H1 (cell line): ENCODE results near the gene GPNMB. TPM values are rescaled to one million over a fixed set of nuclear protein-coding genes. Genes with fewer than 3 reads are reported as not detected.

Experiments used
- CTCF ChIA-PET: fragments of 300-600 bp; sonication (Branson Sonifier 250); formaldehyde crosslinking; loops from one replicate; lab custom pipeline; 2021; ENCODE audit not compliant: partially characterized antibody; lab: Charles Lee
- POLR2A ChIA-PET: fragments of 300-600 bp; sonication (Branson Sonifier 250); formaldehyde crosslinking; loops from one replicate; lab custom pipeline; 2021; ENCODE audit warnings: inconsistent platforms; ENCODE audit not compliant: partially characterized antibody; lab: Charles Lee
- DNase-seq, 2 experiments: peaks; one replicate each; pipeline versions ENCODE4 v3.0.0 to v3.0.0-alpha.2; 2010 to 2022; ENCODE audit warnings: low spot score in 2 of 2, low read depth in 1 of 2, mixed read lengths in 1 of 2
- FAIRE-seq: peaks from 2 replicates; lab custom pipeline; 2011; peaks lifted over from hg19 to GRCh38; lab: Jason Lieb, UNC
- H2AFZ ChIP-seq: 2 replicates; pipeline ENCODE4 v1.8.1; 2012; ENCODE audit warnings: low read length, inconsistent platforms
- H2AK5ac ChIP-seq: 2 replicates; pipeline ENCODE4 v1.6.1; 2013; ENCODE audit warnings: low read depth, low read length
- H2BK120ac ChIP-seq: replicated peaks from 2 replicates; pipeline ENCODE3; 2013; ENCODE audit warnings: low read depth, low read length, inconsistent platforms
- H2BK12ac ChIP-seq: 2 replicates; pipeline ENCODE4 v1.6.1; 2013; ENCODE audit warnings: low read depth, low read length
- H2BK15ac ChIP-seq: 2 replicates; pipeline ENCODE4 v1.6.1; 2013; ENCODE audit warnings: low read length
- H2BK20ac ChIP-seq: 2 replicates; pipeline ENCODE4 v1.6.1; 2013; ENCODE audit warnings: low read length
- H2BK5ac ChIP-seq: 2 replicates; pipeline ENCODE4 v1.6.1; 2013; ENCODE audit warnings: low read depth, low read length
- H3K14ac ChIP-seq: 2 replicates; pipeline ENCODE4 v1.6.1; 2013; ENCODE audit warnings: inconsistent platforms; ENCODE audit not compliant: insufficient read length
- H3K18ac ChIP-seq: 2 replicates; pipeline ENCODE4 v1.6.1; 2013; ENCODE audit warnings: low read length; ENCODE audit errors: extremely low read depth
- H3K23ac ChIP-seq: 2 replicates; pipeline ENCODE4 v1.6.1; 2013; ENCODE audit warnings: inconsistent platforms; ENCODE audit not compliant: insufficient read length
- H3K23me2 ChIP-seq: 2 replicates; pipeline ENCODE4 v1.6.1; 2013; ENCODE audit warnings: low read depth, low read length
- H3K27ac ChIP-seq: 2 replicates; pipeline ENCODE4 v1.6.1; 2011; ENCODE audit warnings: low read depth, low read length, inconsistent platforms
- H3K27me3 ChIP-seq, 4 experiments: replicated peaks in 1 of 4; 1 replicate in 1 of 4; 2 replicates in 3 of 4; pipeline versions ENCODE4 v1.6.1 to v1.8.1; 2011 to 2013; ENCODE audit warnings: low read length in 3 of 4, mild to moderate bottlenecking in 3 of 4, inconsistent platforms in 2 of 4, mixed read lengths in 2 of 4, moderate library complexity in 1 of 4; ENCODE audit not compliant: control insufficient read depth in 3 of 4, insufficient read depth in 3 of 4; ENCODE audit errors: extremely low read depth in 1 of 4
- H3K36me3 ChIP-seq, 4 experiments: 2 replicates each; pipeline versions ENCODE4 v1.6.1 to v1.8.1; 2011 to 2013; ENCODE audit warnings: mild to moderate bottlenecking in 4 of 4, low read length in 3 of 4, moderate library complexity in 2 of 4, control low read depth in 1 of 4, inconsistent platforms in 1 of 4; ENCODE audit not compliant: insufficient read depth in 4 of 4, control insufficient read depth in 2 of 4
- H3K4ac ChIP-seq: replicated peaks from 2 replicates; pipeline ENCODE3; 2013; ENCODE audit warnings: low read length, low read depth, mixed read lengths, inconsistent platforms; ENCODE audit not compliant: insufficient read length
- H3K4me1 ChIP-seq, 4 experiments: replicated peaks in 1 of 4; 1 replicate in 1 of 4; 2 replicates in 3 of 4; pipeline versions ENCODE4 v1.6.1 to v1.8.1; 2011 to 2013; ENCODE audit warnings: low read length in 3 of 4, inconsistent platforms in 2 of 4, mixed read lengths in 1 of 4; ENCODE audit not compliant: insufficient read depth in 4 of 4, control insufficient read depth in 3 of 4
- H3K4me2 ChIP-seq, 2 experiments: 2 replicates each; pipeline versions ENCODE4 v1.6.1 to v1.8.1; 2011 to 2013; ENCODE audit warnings: low read depth in 2 of 2, low read length in 2 of 2, control low read depth in 1 of 2, inconsistent platforms in 1 of 2, mild to moderate bottlenecking in 1 of 2; ENCODE audit not compliant: insufficient read depth in 1 of 2
- H3K4me3 ChIP-seq, 4 experiments: fragments of 200-600, 300-600 bp in 1 of 4; sonication (generic), shearing (Covaris generic), sonication (Bioruptor Twin) in 1 of 4; 2 replicates each; pipeline versions ENCODE4 v1.5.1 to v1.8.1; 2011 to 2016; ENCODE audit warnings: low read length in 4 of 4, low read depth in 3 of 4, control low read depth in 2 of 4, inconsistent platforms in 2 of 4, mild to moderate bottlenecking in 2 of 4, mixed read lengths in 1 of 4, moderate library complexity in 1 of 4; ENCODE audit not compliant: insufficient read depth in 2 of 4; ENCODE audit errors: extremely low read depth in 1 of 4
- H3K56ac ChIP-seq: replicated peaks from 2 replicates; pipeline ENCODE3; 2013; ENCODE audit warnings: low read depth, mild to moderate bottlenecking, mixed read lengths, low read length, inconsistent platforms; ENCODE audit not compliant: insufficient read length
- H3K79me1 ChIP-seq: 2 replicates; pipeline ENCODE4 v1.6.1; 2013; ENCODE audit warnings: low read depth, low read length, control low read depth
- H3K79me2 ChIP-seq, 2 experiments: 2 replicates each; pipeline versions ENCODE4 v1.6.1 to v1.8.1; 2012 to 2013; ENCODE audit warnings: low read length in 2 of 2, mild to moderate bottlenecking in 2 of 2, inconsistent platforms in 1 of 2; ENCODE audit not compliant: insufficient read depth in 2 of 2, control insufficient read depth in 1 of 2
- H3K9ac ChIP-seq, 4 experiments: replicated peaks in 1 of 4; 1 replicate in 1 of 4; 2 replicates in 3 of 4; pipeline versions ENCODE4 v1.6.1 to v1.8.1; 2011 to 2013; ENCODE audit warnings: low read depth in 3 of 4, low read length in 3 of 4, control low read depth in 2 of 4, mild to moderate bottlenecking in 2 of 4, moderate library complexity in 2 of 4, inconsistent platforms in 1 of 4; ENCODE audit errors: extremely low read depth in 1 of 4
- H3K9me3 ChIP-seq, 2 experiments: 2 replicates each; pipeline versions ENCODE4 v1.6.1 to v1.8.1; 2012 to 2013; ENCODE audit warnings: mild to moderate bottlenecking in 2 of 2, moderate library complexity in 2 of 2, control low read depth in 1 of 2, inconsistent platforms in 1 of 2, low read depth in 1 of 2, low read length in 1 of 2, mixed read lengths in 1 of 2; ENCODE audit not compliant: insufficient read depth in 2 of 2
- H4K20me1 ChIP-seq, 2 experiments: replicated peaks in 1 of 2; 2 replicates each; pipeline versions ENCODE3 to v1.8.1; 2011 to 2013; ENCODE audit warnings: inconsistent platforms in 2 of 2, low read length in 2 of 2, mild to moderate bottlenecking in 1 of 2; ENCODE audit not compliant: insufficient read depth in 2 of 2, control insufficient read depth in 1 of 2
- H4K5ac ChIP-seq: 2 replicates; pipeline ENCODE4 v1.6.1; 2013; ENCODE audit warnings: low read length, low read depth, mixed read lengths, inconsistent platforms; ENCODE audit not compliant: insufficient read length
- H4K8ac ChIP-seq: 2 replicates; pipeline ENCODE4 v1.8.0; 2013; ENCODE audit warnings: mild to moderate bottlenecking, moderate library complexity, low read length, inconsistent platforms; ENCODE audit not compliant: insufficient read depth; ENCODE audit errors: extremely low read depth
- H4K91ac ChIP-seq: replicated peaks from 2 replicates; pipeline ENCODE3; 2013; ENCODE audit warnings: low read length, mixed read lengths, inconsistent platforms; ENCODE audit not compliant: insufficient read length
- CHD2 ChIP-seq: IDR thresholded peaks from 2 replicates; pipeline ENCODE4 v1.6.1; 2012; ENCODE audit warnings: low read length, improper control_type of control experiment
- CTBP2 ChIP-seq: IDR thresholded peaks from 2 replicates; pipeline ENCODE4 v1.7.0; 2011; ENCODE audit warnings: borderline replicate concordance, mild to moderate bottlenecking, moderate library complexity, mixed read lengths, low read length; ENCODE audit not compliant: insufficient read depth, insufficient read length
- NRF1 ChIP-seq: IDR thresholded peaks from 2 replicates; pipeline ENCODE4 v1.6.1; 2011; ENCODE audit warnings: mild to moderate bottlenecking, low read depth, low read length, improper control_type of control experiment
- POLR2AphosphoS5 ChIP-seq: IDR thresholded peaks from 2 replicates; pipeline ENCODE4 v1.6.1; 2011; ENCODE audit warnings: low read depth, low read length
- WGBS, 2 experiments: shearing (Covaris generic) in 1 of 2; methylation state at CpG; one replicate each; pipeline versions ENCODE4 v1.1.6 to v1.1.7; 2013 to 2015; ENCODE audit warnings: low lambda C conversion rate in 2 of 2, mixed read lengths in 2 of 2, inconsistent platforms in 1 of 2, low coverage in 1 of 2, missing lambda C conversion rate in 1 of 2; ENCODE audit not compliant: insufficient replicate concordance in 2 of 2, insufficient coverage in 1 of 2, insufficient read length in 1 of 2; ENCODE audit errors: extremely low coverage in 1 of 2, missing lambda C conversion rate in 1 of 2; 5-methylcytosine and 5-hydroxymethylcytosine counted together
- polyA plus RNA-seq, 7 experiments: library from polyadenylated mRNA; depleted of rRNA in 3 of 7; stranded (reverse) in 5 of 7; unstranded in 2 of 7; fragments of >200 nt in 5 of 7; fragments of 200-250 nt in 2 of 7; gene quantifications; 1 replicate in 5 of 7; 2 replicates in 1 of 7; 4 replicates in 1 of 7; pipeline versions ENCODE4 v1.2.1 to v1.2.3, GENCODE V29; 2011 to 2013; ENCODE audit warnings: missing spikeins in 2 of 7, mixed read lengths in 2 of 7
- total RNA-seq: library from RNA; stranded (reverse); fragmentation: NEBNext Ultra II Directional; extraction: Animal tissue kit (Norgen Biotek cat#: 25700); gene quantifications from 2 replicates; pipeline ENCODE4 v1.2.1, GENCODE V29; 2021

GPNMB gene
- total and polyA plus RNA-seq, 2 of the 8 experiments (the other 6 are each of a cell fraction or from before 2014, with no cell fraction given) = 1.1 to 1.4 TPM

DNA sequence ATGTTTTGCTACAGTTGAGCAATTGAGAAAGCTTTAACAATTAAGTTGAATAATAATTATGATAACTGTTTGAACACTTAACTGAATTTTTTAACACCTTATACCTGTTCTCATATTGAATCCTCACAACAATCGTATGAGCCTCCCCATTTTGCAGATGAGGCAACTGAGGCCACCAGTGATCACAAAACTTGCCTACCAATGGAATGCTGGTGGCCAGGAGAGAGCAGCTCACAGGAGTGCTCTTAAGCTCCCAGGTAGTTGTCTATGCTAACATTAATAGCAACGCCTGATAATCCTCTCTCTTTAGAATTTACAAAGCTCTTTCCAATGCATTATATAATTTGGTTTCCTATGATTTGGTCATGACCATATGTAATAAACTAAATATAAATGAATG lies 21.6 kb downstream of the GPNMB start:
- no peak overlapping the region for H3K4ac ChIP-seq
- H2AFZ ChIP-seq = no peak overlapping the region
- no peak overlapping the region for H4K5ac ChIP-seq
- no peak overlapping the region for H4K8ac ChIP-seq
- no peak overlapping the region for H2BK120ac ChIP-seq
- no peak overlapping the region for H2BK20ac ChIP-seq
- H4K20me1 ChIP-seq = no peaks in the 10 kb centered on the region
- no peak overlapping the region for H3K9ac ChIP-seq
- H3K36me3 ChIP-seq = no peaks in the 10 kb centered on the region
- no peak overlapping the region for H3K14ac ChIP-seq
- POLR2A ChIA-PET = no interaction called here
- whole genome bisulfite sequencing, 2 experiments = 89% methylated on average over 2 of the region's 2 CpGs; no CpG with 5 or more reads in 1 of the 2 experiments
- H2AK5ac ChIP-seq = no peak overlapping the region
- H3K79me1 ChIP-seq = no peaks in the 10 kb centered on the region
- TF ChIP-seq CTBP2 = no peak
- TF ChIP-seq POLR2AphosphoS5 = no peak
- no peak for TF ChIP-seq CHD2
- no peak for TF ChIP-seq NRF1
- H3K79me2 ChIP-seq = no peaks in the 10 kb centered on the region
- no peak overlapping the region for H3K4me3 ChIP-seq
- FAIRE-seq (no peak), DNase-seq (no peak)
- H3K23me2 ChIP-seq = no peaks in the 10 kb centered on the region
- no peak overlapping the region for H2BK12ac ChIP-seq
- no peak overlapping the region for H2BK15ac ChIP-seq
- no peak overlapping the region for H3K18ac ChIP-seq
- H3K4me2 ChIP-seq = no peak overlapping the region
- H3K27ac ChIP-seq = no peak overlapping the region
- no peak overlapping the region for H2BK5ac ChIP-seq
- H3K56ac ChIP-seq = no peak overlapping the region
- H3K23ac ChIP-seq = no peak overlapping the region
- no peak overlapping the region for H4K91ac ChIP-seq
- no peaks in the 10 kb centered on the region; a peak in 1 of 7 replicates for H3K4me1 ChIP-seq
- H3K9me3 ChIP-seq = no peaks in the 10 kb centered on the region
- H3K27me3 ChIP-seq = no peaks in the 10 kb centered on the region
- CTCF ChIA-PET = interaction anchor here (1.3 to 17.4 kb wide), 4 partner anchors 6 to 279 kb away, joined by 4 to 241 read pairs (median 122); no protein-coding TSS in a partner anchor
